Stimulated activated CD8-positive, alpha-beta memory T cell treated with anti-CD3 and anti-CD28 coated beads, Interleukin-4, amount 100 ng/mL, for 24 hours (primary cell): ENCODE results near the gene NHSL2.

Experiments
- DNase-seq: peaks from one replicate; pipeline ENCODE4 v3.0.0-alpha.2; 2020; ENCODE audit warnings: low read depth

Gene NHSL2

DNA sequence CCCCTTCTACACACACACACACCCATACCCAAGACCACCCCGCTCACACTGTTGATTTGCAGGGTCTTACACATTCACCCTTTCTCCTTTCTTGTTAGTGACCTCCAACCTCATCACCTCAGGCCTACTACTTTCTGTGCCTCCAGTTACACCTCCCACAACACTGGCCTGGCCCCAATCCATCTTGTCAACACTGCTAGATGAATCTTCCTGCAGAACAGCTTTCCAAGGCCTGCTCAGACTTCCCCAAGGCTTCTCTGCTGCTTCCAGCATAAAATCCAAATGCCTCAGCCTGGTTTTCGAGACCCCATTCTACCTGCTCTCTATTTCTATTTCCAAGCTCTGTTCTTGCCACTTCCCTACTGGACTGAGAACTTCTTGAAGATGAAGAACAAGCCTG lies 79.9 kb downstream of the NHSL2 start:
- no peak for DNase-seq

DNA sequence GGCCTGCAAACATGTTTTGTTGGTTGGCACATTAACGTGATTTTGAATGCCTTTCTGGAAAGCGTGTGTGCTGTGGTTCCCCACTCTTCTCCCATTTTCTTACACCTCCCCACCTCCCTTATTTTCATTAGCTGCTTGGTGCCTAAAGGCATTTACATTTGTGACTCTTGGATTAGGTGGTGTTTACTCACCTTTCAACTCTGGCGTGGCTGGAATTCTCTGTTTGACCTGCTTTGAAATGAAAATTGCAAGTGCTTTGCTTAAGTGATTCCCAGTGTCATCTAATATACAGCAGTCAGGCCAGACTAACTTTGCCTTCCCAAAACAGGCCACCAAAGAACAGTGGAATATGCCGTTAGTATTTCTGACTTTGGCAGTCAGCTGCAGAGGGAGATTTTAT lies 80.5 kb downstream of the NHSL2 start:
- DNase-seq = no peak

DNA sequence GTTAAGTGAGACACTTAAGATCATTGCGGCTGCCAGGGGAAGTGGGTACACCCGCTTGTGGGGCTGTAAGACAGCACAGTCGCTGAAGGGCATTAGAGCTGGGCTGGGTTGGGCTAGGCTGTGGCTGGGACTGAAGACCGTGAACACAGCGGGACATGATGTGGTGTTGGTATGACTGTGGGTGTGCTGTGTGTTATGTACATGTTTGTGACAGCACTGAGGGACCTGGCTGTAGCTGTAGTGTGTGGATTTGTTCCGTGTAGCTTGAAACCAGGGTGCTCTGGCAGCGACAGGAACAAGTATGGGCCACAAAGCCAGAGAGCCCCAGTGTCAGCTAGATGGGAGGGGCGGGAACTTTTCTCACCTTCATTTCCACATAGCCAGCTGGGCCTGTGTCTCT lies 82.1 kb downstream of the NHSL2 start:
- peak; percentile 16 for DNase-seq

DNA sequence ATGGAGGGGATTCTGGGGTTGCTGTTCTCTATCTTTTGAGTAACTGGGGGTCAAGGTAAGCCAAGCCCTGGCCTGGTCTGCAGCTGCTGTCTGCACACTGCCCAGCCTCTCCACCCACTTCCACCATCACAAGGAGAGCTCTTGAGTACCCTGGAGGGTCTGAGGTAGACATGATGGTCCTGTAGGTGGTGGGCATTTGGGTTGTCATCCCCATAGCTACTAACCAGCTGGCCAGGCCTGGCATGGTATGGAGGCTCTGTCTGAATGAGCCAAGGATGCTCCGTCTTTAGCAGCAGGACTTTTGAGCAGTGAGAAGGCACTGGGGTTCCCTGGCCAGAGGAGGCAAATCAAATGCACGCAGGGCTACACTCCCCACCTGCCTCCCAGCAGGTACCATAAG lies 82.7 kb downstream of the NHSL2 start:
- DNase-seq = no peak

DNA sequence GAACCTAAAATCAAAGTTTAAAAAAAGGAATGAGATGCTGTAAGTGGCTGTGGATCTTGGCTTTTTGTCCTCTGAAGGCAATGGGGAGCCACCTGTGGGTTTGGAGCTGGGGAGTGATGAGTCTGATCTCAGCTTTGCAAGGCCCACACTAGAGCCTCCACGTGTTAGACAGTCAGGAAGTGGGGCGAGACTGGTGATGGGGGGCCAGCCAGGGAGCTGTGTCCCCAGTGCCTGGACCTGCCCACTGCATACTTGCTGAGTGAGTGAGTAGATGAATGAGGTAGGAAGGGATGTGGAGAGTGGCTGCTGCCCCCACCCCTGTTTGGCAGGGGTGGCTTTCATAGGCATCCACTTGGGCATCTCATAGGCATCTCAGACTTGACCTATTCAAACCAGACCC lies 84.0 kb downstream of the NHSL2 start:
- no peak for DNase-seq

DNA sequence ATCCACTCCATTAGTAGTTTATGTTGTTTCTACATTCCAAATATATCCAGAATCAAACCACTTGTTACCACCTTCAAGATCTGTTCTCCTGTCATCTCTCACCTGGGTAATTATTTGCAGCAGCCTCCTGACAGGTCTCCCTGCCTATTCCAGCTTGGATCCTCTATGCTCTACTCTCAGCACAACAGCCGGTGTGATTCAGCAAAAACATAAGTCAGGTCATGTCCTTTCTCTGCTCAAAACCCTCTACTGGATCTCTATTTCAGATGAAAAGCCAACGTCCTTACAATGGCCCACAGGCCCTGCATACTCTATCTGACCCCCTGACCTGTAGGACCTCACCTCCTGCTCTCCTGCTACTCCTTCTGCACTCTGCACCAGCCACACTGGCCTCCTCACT lies 84.5 kb downstream of the NHSL2 start:
- no peak for DNase-seq

DNA sequence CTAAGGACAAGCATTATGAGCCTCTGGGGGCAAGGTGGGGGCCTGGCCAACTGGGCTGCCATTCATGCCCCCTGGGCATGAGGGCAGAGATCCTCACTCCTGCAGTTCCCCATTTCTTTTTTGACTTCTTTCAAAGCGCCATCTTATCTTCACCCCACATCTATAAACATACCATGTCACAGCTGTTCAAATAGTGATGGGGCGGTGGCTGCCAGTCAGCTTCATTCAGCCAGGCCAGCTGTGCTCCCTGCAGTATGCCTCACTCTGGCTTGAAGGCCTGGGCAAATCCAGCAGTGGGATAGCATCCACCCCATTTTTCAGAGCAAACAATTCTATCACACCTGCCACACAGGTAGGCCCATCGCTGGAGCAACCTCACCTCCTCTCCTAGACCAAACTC lies 85.5 kb downstream of the NHSL2 start:
- DNase-seq = no peak

DNA sequence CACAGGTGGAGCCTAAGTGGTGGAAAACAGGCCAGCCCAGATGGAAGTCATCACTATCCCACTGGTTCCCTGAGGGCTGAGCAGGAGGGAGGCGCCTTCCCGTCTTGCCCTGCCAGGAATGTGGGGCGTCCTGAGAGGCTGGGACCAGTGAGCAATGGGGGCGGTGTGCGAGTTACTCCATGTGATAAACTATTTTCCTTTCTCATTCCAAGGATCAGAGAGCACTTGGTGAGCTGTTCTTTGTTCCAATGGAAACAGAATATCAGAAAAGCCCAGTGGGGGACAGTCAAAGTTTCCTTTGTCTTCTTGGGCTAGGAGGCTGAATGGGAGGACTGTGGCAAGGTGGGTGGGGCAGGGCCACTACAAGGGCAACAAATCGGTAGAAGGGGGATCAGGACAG lies 86.2 kb downstream of the NHSL2 start:
- no peak for DNase-seq

DNA sequence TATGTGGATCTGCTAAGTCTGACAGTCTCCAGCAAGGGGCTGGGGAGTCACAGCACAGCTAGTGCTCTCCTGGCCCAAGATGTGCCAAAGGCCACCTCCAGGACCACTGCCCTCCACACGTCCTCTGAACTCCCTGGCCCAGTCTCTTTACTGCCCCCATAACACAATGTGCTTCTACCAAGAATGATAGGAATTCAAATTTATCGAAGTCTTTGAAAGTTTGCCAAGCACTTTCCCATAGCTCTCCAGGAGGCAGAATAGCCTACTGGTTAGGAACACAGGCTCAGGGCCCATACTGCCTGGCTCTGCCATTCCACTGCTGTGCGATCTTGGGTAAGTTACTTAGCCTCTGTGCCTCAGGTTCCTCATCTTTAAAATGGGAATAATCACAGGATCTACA lies 86.7 kb downstream of the NHSL2 start:
- no peak for DNase-seq

DNA sequence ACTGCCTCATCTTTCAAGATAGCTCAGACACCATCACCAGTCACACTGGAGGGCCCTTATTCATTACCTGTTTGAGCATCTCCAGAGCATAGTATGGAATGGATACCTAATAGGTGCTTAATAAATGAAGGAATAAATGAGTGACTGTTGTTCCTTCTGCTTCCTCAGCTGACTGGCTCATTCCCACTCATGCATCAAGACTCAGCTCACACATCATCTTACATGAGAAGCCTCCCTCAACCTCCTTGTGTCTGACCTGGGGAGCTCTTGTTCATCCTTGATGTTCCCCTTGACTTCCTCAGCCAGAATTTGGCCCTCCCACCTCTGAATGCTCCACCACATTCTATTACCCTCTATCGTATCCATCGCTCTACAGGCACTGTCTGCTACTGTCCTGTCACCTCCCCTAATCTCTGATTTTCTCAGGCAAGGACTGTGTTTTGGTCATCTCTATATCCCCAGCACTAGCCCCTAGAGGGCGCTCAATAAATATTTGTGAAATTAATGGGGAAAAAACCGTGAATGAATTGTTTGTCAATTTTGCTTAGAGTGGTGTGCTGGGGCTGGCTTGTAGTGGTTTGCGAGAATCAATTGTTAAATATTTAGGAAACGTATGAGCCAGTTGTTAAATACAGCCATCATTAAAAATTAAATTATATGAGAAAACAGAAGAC lies 88.3 kb downstream of the NHSL2 start:
- peak; percentile 18 for DNase-seq

DNA sequence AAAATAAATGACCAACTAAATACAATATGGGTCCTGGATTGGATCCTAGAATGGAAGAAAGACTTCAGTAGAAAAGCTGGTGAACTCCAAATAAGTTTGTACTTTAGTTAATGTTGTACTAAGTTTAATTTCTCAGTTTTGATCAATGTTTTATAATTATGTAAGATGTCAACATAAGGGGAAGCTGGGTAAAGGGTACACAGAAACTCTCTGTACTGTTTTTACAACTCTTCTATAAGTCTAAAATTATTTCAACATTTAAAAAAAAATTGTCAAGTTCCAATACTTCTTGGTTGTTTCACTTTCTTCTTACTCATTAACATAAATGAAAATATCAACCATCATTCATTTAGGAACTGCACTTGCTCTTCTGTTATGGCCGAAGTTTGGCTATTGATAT lies 88.9 kb downstream of the NHSL2 start:
- DNase-seq = no peak

DNA sequence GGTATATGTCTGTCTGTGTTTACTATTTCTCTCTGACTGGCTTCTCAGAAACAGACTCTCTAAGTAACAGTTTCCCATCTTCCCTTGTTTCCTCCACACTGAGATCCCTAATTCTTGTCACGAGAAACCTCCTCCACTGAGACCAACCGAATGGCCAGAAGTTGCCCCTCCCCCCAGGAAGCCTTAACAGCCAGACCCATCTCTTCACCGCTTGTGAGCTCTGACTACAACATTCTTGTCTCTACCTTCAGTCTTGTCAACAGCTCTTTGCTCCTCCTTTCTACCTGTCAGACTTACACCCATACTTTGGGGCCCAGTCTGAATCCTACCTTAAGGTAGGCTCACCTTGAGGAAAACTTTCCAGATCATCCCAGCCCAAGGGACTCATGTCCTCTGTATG lies 90.8 kb downstream of the NHSL2 start:
- no peak for DNase-seq

DNA sequence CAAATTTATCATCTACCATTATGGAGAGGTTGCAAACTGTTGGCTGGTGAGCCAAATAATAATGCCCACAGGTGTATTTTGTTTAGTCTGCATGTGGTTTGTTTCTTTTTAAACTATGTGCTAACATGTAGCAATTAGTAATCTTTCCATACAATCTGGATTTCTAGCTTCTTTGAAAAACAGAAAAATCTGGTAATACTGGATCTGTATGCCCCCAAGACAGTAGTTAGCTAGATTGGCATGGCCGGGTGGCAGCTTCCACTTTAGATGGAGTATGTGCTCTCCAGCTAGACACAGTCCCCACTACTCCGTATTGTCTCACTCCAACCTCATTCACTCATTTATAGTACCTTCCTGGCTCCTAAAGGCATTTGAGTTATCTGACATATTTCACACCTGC lies 91.3 kb downstream of the NHSL2 start:
- DNase-seq = no peak

DNA sequence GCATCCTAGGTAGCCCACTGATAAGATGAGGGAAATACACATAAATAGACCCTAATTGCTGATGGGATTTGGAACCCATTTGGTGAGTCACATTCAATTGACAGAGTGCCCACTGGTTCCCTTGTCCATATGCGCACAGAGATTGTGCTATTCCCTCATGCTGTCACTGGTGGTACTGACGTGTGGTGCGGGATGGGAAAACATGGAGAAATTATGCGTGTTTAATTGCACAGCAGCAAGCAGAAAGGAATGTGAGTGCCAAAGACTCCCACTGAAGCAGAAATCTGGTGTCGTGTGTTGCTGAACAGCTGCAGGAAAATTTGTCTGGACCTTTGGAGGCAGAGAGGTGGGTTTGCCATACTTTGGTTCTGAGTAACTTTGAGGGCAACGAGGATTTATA lies 92.2 kb downstream of the NHSL2 start:
- DNase-seq = no peak

DNA sequence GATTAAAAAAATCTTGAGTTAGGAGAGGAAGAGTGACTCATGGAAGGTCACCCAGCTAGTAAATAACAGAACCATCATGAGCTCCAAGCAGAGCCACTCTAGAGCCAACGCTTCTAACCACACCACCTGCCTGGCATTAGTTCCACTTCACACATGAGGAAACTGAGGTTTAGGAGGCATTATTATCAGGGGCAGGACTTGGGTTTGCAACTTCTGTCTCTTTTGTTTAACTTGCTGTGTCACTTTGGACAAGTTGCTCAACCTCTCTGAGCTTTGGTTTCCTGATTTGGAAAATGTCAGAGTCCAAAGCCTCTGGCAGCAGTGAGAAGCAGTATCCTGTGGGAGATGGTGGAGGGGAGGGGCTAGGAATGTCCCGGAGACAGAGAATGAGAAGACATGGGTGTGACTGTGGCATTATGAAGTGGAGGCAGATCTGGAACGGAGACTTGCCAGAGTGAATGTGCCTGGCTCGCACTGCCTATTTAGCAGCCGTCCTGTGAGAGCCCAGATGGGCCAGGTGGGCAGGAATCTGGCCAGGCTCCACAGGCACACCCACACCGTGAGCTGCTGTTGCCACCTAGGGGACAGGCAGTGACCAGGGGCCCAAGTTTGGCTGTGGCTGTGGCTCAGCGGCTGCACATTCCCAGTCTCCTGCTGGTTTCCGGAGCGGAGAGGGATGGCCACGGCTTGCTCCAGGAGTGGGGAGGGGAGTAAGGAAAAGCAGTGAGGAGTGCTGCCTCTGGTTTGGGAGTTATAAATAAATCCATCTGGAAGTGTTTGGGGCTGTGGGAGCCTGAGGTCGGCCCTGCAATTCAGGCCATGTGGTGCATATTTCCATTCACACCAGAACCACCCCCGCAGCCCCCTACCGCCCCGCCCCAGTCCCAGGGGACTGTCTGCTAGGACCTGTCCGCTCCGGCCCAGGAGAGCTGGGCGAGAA lies 93.4 kb downstream of the NHSL2 start:
- DNase-seq = no peak

DNA sequence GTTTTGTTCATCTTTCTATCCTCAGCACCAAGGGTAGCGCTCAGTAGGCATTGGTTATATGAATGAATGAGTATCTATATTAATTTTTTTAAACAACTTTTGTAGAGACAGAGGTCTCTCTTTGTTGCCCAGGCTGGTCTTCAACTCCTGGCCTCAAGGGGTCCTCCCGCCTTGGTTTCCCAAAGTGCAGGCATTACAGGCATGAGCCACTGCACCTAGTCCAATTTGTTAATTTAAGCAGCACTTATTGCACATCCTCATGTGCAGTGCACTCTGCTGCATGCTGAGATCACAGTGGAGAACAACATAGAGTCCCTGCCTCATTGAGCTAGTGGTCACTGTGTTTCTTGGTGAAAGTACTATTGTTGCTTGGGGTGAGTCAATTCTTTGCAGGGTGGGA lies 94.4 kb downstream of the NHSL2 start:
- DNase-seq = no peak

DNA sequence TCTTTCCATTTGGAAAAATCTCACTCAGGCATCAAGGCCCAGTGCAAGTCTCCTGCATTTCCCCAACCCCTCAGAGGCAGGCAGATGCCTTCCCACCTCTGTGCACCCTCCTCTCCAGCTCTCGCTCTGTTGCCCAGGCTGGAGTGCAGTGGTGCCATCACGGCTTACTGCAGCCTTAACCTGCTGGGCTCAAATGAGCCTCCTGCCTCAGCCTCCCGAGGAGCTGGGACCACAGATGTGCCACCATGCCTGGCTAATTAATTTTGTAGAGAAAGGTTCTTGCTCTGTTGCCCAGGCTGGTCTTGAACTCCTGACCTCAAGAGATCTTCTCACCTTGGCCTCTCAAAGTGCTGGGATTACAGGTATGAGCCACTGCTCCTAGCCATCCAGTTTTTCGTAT lies 95.8 kb downstream of the NHSL2 start:
- DNase-seq = no peak

DNA sequence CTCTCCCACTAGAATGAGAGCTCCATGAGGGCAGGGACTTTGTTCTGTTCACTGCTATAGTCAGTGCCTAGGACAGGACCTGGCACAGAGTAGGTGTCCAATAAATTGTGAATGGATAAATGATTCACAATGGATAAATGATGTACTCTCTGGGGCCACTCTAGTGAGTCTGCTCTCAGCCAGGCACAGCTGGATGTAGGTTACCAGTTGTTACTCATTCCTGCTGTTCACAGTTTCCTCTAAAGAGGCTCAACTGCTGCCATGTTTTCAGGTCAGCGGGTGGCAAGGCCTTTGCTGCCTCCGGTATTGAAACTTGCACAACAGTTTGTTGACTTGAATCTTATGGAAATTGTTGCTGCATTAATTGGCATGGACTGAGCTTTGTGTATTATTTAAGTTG lies 99.1 kb downstream of the NHSL2 start:
- no peak for DNase-seq

DNA sequence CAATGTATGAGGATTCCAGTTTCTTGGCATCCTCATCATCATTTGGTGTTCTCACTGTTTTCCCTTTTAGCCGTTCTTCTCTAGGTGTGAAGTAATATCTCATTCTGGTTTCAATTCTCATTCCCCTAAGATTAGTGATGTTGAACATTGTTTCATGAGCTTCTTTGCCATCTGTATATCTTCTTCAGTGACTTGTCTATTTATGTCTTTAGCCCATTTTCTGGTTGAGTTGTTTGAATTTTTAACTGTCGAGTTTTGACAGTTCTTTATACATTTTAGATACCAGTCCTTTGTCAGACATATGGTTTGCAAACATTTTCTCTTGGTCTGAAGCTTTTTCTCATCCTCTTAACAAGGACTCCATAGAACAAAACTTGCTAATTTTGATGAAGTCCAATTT lies 101.1 kb downstream of the NHSL2 start:
- no peak for DNase-seq

DNA sequence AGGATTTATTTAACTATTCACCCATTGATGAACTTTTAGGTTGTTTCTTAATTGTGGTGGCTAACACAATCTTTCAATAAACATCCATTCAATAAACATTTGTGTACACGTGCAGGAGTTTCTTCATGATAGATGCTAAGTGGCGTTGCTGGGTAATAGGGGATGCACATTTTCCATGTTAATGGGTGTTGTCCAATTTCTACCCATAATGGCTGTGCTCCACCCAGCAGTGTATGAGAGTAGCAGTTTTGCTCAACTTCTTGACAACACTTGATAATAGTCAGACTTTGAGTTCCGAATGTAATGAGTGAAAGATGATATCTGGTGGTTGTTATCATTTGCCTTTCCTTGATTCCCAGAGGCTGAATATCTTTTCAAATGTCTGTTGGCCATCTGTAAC lies 104.7 kb downstream of the NHSL2 start:
- no peak for DNase-seq

DNA sequence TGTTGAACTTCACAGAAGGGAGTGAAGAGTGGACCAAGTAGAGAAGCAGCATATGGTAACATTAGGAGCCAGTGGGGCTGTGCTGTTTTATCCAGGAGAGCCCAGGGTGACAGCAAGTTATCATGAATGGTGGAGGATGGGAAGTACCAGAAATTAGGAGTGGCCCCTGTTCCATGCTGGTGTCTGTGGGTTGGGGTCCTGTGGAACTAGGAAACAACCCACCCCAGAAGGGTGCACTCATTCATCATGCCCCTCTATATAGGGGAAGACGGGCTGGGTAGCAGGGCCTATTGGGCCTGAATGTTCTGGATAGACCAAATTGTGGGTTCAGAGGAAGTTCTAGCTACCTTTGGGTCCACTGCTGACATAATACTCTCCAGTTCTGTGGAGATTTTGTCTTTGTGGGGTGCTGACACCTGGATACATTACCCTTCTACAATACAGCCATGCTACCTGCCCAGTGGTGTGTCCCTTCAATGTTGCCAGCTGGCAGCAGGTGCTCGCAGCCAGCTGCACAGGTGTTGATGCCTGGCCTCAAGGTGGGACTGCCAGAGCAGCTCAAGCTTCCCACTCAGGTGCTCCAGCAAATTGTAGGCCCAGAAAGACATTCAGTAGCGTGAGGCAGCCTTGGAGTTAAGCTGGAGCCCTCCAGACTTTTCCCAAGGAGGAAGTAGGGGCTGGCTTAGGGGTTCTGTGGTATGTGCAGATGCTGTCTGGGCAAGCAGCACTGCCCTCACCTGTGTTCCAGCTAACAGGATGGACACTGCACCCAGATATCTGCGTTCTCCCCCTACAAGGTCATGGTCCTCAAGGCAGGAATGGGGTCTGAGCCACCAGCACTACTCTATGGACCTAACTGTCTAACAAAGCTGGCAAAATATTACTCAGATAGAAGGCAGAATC lies 106.5 kb downstream of the NHSL2 start:
- DNase-seq = no peak

DNA sequence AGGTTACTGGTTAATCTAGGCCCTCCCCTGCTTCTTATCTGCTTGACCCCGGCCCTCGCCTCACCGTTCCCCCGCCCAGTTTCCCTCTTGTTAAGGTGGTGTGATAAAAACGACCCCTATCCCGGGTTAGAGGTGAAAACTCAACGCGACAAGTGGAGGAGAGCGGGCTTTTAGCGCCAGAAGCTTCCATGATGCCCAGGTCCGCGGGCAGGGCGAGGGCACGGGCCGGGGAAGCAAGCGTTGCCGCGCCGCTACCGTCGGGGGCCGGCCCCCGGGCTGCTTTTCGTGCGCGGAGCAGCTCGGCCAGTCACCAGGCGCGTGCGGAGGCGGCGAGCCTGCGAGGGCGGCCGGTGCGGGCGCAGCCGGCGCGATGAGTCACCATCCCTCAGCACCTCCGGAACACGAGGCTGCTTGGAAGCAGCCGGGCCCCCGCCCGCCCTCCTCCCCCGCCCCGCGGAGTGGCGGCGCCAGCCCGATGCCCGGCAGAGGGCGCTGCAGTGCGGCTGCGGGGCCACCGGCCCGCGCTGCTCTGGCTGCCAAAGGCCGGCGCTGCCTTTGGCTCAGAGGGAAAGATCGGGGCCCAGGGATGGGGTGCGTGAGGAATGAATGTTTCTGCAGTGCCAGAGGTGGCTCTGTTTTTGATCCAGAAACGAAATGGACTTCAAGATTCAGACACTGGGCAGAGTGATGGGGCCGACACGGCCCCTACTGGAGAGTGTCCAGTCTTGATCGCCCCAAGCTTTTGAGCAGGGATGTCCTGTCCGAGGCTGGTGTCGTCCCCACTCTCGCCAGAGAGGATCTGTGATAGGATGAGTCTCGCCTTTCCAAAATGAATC lies 107.8 kb downstream of the NHSL2 start:
- DNase-seq = peak; percentile 69
